D721Med (cell line): ENCODE data around the gene ONECUT1.

Experiments used
- DNase-seq: peaks from one replicate; pipeline ENCODE4 v3.0.0; 2011; ENCODE audit warnings: low spot score; ENCODE audit not compliant: insufficient read length
- FAIRE-seq: peaks from 2 replicates; lab custom pipeline; 2011; peaks lifted over from hg19 to GRCh38; lab: Jason Lieb, UNC
- CTCF ChIP-seq: IDR thresholded peaks from 2 replicates; pipeline ENCODE4 v1.5.1; 2012; ENCODE audit warnings: mild to moderate bottlenecking, control low read depth; ENCODE audit not compliant: insufficient read depth; ENCODE audit errors: missing control alignments

The ONECUT1 gene

DNA sequence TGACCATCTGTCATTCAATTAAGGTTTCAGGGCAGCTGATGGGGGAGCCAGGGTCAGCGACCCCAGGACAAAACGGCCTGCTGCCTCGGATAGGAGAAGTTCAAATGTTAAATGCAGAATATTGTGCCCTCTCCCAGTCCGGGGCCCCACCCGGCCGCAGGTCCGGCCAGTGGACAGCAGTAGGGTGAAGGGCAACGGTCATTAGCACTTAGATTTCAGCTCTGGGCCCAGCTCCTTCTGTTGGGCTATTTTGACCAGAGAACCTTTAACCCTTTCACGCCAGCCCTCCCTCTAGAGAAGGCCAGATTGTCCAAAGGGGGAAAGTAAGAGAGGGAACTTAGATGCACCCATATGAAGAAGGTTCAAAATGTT is 16.1 kb upstream of the ONECUT1 start:
- no peak for DNase-seq
- TF ChIP-seq CTCF: no peak
- FAIRE-seq: no peak

DNA sequence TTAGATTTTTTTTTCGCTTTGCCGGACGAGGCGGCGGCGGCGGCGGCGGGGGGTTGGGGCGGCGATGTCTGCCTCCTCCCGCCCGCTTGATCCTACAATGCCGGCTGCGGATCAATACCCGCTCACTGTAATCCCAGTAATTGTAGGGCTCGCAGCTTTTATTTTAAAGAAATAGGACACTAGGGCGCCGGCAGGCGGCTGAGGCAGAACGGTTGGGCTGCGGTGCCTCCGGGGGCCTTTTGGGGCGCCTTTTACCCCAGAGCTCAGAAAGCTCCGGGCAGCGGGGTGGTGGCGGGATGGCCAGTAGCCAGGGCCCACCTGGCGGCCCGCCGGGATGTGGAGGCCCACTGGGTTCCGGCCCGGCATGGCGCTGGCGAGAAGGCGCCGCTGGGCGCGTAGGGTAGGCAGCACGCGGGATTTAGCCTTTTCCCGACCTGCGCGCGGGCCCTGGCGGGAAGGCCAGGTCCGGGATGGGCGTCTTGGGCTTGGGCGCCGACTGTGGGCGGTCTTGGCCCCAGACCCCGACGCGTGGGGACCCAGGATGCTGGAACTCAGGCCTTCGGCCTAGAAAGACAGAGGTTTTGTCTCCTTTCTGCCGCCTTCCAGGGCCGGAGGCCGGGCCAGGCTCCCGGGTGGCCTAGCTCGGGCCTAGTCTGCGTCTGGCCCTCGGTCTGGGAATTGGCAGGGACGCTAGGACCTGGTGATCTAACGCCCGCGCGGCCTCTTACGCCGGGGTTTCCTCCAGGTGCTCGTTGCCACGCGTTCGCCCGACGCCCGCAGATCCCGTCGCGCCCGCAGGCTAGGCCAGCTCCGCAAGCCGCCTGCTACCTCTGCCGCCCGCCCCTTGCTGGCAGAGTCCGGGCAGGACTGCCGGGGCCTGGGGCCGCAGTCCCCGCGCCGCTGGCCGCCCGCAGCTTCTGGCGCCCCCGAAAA is 15.5 kb upstream of the ONECUT1 start:
- no peak for TF ChIP-seq CTCF
- FAIRE-seq: no peak

GRCh38 chr15:52804526-52805081 is 14.5 kb upstream of the ONECUT1 start:
- no peak for DNase-seq
- no peak for FAIRE-seq
- no peak for TF ChIP-seq CTCF

More for the DNA sequence above, 15.5 kb upstream of the ONECUT1 start:
- DNase-seq: no peak

GRCh38 chr15:52803467-52804306 is 13.6 kb upstream of the ONECUT1 start:
- DNase-seq: no peak
- TF ChIP-seq CTCF: no peak
- FAIRE-seq: no peak

DNA sequence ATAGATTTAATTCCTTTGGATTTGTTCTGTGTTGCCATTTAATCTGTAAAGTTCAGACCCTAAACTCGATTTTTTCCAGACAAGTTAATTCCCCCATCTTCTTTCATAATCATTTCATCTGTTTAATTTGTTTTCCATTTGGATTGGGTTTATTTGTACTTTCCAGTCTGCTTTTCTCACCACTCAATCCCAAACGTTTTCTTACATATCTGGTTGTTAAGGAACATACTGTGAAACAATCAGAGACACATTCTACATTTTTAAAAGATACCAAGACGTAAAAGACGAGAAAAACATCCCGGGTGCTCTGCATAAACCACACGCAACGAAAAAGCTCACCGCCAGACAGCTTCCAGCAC is 13.0 kb upstream of the ONECUT1 start:
- FAIRE-seq: no peak
- no peak for DNase-seq
- no peak for TF ChIP-seq CTCF

- TF ChIP-seq CTCF: no peak
- FAIRE-seq: no peak
- DNase-seq: no peak
Observed at GRCh38 chr15:52802110-52802509, 12.0 kb upstream of the ONECUT1 start.
